GM21737 (cell line): ENCODE measurements around the gene PITPNB.
A peak's percentile ranks its signal among the peaks of the same experiment; 100 is the strongest.

ENCODE experiments used
- ATAC-seq: cut with Tn5 transposase; IDR thresholded peaks from one replicate; pipeline ENCODE4 v1.9.1; 2021; ENCODE audit warnings: mild to moderate bottlenecking, moderate library complexity; ENCODE audit not compliant: unreplicated experiment

PITPNB gene

DNA sequence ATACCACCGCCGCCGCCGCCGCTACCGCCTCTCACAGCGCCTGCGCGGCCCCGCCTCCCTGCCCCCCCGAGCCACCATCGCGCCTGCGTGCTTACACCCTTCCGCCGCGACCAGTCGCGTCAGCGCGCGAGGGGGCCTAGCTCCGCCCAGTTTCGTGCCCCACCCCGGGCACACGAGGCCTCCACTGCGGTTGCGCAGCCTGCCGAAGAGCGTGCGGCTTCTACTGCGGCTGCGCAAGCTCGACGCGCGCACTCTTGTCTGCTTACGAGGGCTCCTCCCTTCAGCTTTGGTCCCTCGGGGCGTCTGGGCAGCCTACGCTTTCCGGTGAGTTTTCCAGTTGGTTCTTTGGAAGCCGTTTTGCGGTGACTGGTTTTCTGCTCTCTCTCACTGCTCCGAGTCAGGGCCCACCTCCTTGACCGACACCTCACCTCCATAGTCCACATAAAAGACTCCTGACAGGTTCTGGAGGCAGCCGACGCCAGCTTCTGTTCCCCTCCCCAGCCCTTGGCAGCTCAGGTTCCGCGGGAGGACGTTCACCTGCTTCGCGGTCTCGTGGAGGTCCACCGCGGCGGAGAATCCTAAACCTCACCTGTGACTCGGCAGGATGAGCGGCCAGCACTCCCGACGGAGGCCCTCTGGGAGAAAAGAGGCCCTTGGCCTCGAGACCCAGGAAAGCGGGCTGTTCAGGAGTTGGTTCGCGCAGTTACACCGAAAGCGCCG is at the start of gene PITPNB:
PITPNB (minus strand) TSS at position 35 of the 720 bp plus-strand sequence. CDS start 65 bp downstream, outside the sequence.
- ATAC-seq: peak; percentile 66

DNA sequence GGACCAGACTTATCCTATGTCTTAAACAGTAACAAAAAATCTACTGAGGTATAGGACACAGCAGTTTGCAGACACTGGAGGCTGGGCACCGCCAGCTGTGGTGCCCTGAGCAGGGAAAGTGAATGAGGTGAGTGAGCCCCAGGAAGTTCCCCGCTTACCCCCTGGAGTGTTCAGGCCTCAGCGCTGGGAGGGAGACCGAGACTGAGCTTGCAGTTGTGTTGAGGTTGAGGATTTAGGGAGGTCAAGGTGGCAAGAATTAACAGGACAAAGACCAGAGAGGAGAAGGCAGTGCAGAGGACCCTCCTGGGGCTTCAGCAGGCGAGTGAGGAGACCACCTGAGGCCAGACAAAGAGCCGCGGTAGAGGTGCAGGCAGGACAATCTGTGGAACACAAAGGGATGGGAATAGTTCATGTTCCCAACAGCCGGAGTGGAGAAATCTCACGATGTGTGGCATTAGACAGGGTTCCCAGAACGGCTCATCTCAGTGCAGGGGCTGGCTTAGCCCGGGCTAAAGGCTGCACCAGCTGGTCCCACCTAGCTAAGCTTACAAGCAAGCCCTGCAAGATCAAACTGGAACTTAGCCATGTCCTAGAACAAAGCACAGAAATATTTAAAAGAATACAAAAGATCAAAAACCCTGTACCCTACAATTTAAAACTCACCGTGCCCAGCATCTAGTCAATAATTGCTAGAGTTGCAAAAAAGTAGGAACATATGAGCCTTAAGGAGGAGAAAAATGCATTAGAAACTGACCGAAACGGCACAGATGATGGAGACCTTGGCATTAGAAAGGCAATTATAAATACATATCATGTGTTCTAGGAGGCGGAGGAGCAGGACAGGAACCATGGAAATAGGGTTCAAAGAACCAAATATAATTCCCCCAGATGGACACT is 47.4 kb upstream of the PITPNB start:
- no peak for ATAC-seq

DNA sequence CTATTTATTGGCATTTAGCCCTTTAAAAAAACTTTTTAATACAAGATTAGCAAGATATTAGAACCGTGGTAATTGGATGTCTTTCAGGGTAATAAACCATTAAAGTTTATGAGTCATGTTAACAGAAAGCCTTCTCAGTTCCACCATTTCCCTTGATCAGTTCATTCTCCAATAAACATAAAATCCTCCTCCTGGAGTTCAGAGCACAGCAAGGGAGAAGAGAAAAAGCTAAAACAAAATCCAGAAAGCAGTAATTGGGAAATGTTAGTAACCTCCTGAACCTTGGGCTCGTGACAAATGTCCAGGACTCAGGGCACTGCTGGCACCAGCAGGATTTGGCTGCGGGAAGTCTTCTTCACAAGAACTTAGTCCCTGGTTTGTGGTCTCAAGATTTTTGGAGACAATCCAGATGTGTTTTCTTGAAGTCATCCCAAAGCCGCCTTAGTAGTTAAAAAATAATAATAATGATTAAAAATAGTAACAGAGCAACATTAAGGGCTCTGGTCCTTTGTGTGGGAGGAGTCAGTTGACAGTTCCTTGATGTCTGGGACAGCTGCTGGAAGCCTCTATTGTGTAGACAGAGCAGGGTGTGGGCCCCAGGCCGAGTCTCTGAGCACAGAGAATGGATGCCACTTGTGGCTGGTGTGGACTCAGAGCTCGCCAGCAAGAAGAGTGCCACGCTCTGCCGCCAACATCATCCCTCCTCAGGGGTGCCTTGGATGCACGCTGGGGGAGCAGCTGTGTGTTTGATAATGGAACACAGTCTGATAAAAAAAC is 43.4 kb upstream of the PITPNB start:
- ATAC-seq: no peak

DNA sequence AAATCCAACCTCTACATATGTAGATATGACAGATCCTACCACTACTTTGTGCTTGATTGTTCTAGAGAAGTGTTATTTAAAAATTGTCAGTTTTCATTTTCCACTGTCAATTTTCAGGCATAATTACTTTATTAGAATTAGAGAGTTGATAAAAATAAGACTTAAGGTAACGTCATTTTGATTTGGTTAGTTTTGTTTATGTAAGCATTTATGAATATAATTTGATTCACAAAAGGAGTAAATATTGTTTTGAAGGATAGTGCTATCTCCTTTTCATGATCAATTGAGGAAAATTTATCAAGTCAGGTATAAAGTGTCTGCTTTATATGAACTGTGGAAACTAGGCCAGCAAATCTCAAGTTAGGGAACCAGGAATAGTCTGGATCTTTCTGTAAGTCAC is 42.6 kb upstream of the PITPNB start:
- no peak for ATAC-seq

DNA sequence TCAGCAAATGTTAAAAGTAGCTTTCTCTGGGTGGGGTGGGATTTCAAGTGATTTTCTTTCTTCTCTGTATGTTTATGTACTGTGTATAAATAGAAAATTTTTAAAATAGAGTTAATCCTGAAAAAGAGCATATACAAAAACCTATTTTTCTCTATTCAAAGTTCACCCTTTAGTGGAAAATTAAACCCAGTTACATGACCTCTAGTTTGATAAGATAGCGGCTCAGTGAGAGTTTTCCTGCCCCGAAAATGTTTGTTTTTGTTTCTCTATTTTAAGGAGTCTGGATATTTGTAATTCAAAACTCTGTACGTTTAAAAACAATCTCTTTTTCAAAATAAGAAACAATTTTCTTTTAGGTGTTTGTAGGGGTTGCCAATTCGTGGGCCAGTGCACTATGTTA is 42.1 kb upstream of the PITPNB start:
- no peak for ATAC-seq

DNA sequence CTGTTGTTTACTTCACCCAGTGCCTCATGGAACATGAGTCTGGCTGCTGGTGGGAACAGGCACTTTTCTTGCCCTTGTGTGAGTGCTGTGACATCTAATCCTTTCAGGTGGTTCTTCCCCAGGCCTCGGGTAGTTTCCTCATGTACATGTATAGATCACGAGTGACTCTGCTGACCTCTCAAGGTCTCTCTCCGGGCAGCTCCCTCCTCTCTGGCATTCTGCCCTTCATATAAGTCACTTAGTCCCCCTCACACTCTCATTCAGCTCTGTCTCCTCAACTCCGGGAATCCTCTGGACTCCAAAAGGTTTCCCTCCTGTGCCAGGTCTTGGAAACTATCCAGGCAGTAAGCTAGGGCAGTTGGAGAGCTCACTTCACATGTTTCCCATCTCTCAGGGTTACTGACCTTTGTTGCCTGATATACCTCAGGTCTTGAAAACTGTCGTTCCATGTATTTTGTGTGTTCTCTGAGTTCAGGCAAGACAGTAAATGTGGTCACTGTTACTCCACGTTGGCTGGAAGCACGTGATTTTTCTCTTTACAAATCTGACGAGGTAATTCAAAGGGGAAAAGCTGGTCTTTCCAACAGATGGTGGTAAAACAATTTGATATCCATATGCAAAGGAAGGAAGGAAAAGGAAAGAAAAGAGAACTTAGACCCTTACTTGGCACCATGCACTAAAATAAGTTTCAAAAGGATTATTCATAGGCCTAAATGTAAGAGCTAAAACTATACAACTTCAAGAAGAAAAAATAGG is 40.5 kb upstream of the PITPNB start:
- no peak for ATAC-seq

DNA sequence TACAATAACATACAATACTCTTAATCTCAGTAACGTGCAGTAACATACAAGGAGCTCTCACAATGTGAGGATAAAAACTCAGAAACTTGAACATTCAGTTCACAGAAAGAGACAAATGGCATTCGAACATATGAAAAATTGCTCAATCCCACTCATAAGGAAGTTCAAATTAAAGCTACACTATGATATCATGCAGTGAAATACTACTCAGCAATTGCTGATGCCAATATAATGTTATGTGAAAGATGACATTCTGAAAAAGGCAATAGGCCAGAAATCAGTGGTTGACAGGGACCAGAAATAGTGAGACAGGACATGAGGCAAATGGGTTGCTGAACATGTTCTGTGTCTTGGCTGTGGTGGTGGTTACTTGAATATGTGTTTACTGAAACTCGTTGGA is 33.7 kb upstream of the PITPNB start:
- ATAC-seq: no peak

DNA sequence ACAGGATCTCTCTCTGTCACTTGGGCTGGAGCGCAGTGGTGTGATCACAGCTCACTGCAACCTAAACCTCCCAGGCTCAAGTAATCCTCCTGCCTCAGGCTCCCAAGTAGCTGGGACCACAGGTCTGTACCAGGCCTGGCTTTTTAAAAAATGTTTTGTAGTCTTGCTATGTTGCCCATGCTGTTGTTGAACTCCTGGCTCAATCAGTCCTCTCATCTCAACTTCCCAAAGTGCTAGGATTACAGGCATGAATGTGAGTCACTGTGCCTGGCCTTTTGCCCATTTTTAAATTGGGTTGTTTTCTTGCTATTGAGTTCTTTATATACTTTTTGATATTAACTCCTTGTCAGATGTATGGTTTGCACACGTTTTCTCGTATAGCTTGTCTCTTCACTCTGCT is 33.0 kb upstream of the PITPNB start:
- ATAC-seq: no peak

DNA sequence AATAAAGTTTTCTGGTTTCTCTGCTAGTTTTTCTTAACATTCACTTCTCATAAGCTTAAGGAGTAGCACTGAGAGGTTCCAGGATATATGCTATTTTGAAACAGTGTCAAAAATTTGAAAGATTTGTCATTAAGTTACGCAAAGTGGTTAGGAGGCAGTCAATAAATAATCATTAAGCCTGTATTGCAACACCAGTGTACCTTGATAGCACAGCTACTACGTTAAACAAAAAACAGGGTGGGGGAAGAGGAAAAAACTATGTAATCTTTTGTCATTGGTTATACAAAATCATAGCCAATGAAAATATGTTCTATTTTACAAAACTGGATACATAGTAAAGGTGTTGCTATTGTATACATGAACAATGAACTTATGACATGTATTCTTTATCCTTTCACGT is 30.4 kb upstream of the PITPNB start:
- ATAC-seq: no peak

DNA sequence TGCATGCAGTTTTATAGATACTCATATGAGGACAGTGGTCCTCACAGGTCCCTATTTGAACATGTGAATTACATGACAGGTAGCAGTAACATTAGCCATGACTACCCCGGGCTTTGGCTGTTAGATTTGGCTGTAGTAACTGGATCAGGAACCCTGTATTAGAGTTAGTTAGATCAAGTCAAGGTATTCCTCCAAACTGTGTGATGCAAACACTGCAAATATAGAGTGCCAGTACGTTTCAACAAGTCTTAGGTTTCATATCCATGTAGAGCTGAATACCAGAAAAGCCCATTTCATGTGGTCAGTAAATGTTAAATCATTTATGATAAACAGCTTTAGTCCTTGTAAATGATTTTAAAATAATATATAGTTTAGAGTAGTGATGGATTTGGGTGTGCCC is 29.5 kb upstream of the PITPNB start:
- ATAC-seq: no peak

DNA sequence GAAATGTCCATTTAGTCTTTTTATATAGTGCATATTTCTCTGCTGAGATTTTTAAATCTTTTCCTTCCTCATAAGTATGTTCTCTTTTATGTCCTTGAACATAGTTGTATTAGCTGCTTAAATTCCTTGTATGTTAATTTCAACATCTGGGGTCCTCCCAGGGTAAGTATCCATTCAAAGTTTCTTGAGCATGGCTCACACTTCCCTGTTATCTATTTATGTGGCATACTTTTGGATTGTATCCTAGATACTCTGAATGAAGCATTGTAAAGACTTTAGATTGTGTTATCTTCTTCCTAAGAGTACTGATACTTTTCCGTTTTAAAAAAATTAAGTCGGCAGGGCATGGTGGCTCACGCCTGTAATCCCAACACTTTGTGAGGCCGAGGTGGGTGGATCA is 28.4 kb upstream of the PITPNB start:
- ATAC-seq: no peak

DNA sequence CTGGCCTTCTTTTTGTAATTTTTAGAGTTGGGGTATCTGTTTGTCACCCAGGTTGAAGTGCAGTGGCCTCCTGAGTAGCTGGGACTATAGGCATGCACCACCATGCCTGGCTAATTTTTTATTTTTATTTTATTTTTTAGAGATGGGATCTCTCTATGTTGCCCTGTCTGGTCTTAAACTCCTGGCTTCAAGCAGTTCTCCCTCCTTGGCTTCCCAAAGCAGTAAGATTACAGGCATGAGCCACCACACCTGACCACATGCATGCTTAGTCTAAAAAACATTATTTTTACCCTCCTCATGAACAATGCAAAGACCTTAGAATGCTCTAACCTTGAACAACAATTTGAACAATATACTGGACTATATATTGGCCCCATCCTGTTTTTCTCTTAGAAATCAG is 22.1 kb upstream of the PITPNB start:
- ATAC-seq: no peak

DNA sequence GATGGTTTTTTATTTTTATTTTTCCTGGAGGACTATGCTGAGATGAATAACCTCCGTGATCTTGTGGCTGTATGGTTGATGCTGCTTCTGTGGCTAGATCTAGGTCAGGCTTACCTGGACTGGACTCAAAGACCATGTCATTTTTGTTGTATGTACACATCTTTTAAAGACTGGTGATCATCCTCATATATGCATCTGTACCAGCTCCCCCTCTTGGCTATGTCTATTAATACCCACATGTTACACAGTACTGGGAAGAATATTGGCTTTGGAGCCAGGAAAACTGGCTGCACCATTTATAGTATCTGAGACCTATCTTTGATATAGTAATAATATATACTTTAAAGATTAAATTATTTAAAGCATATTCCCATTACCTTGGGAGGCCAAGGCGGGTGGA is 18.4 kb upstream of the PITPNB start:
- ATAC-seq: no peak

DNA sequence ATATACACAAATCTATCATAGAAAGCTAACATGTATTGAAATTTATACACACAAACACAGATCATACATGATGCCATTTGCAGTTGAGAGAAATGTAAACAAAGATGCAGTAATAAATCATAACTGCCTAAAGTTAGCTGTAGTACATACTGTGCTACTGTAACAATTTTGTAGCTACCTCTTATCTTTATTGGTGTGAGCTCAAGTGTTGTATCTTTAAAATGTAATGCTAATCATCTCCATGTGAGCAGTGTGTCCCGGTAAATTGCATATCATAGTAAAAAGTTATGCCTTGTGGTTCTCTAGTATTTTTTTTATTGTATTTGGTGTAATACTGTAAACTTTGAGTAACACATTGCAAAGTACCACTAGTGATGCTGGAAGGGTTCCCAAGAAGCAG is 16.8 kb upstream of the PITPNB start:
- no peak for ATAC-seq

DNA sequence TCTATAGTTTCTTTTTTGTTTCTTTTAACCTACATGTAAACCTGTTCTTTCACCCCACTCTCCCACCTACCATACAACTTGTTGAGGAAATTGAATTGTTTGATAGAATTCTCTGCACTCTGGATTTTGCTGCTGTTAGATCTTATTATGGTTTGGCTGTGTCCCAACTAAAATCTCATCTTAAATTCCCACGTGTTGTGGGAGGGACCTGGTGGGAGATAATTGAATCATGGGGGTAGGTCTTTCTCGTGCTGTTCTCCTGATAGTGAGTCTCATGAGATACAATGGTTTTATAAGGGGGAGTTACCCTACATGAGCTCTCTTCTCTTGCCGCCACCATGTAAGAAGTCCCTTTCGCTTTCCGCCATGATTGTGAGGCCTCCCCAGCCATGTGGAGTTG is 15.0 kb upstream of the PITPNB start:
- no peak for ATAC-seq

DNA sequence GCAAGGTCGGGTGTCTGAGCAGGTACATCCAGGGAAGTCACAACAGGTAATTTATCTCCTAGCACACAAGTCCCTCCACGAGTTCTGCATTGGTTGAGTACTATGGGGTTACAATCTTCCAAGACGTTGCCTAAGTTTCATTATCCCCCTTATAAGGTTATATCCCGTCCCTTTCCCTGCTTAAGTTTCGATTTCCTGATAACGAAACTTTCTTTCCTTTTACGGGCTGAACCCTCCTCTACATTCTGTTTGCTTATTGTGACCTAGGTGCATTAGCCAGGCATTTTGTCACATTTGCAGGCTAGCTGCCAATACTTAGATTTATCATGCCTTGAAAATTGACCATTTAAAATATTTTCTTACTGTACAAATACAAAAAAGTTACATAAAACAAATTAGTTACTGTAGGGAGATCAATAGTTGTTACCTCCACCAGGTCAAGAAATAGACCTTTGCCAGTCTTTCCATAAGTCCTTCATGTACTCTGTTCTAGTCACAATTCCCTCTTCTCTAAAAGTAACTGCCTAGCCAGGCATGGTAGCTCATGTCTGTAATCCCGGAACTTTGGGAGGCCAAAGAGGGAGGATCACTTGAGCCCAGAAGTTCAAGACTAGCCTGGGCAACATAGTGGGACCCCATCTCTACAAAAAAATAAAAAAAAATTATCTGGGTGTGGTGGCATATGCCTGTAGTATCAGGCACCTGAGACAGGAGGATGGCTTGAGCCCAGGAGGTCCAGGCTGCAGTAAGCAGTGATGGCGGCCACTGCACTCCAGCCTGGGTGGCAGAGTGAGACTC is 14.3 kb upstream of the PITPNB start:
- no peak for ATAC-seq

DNA sequence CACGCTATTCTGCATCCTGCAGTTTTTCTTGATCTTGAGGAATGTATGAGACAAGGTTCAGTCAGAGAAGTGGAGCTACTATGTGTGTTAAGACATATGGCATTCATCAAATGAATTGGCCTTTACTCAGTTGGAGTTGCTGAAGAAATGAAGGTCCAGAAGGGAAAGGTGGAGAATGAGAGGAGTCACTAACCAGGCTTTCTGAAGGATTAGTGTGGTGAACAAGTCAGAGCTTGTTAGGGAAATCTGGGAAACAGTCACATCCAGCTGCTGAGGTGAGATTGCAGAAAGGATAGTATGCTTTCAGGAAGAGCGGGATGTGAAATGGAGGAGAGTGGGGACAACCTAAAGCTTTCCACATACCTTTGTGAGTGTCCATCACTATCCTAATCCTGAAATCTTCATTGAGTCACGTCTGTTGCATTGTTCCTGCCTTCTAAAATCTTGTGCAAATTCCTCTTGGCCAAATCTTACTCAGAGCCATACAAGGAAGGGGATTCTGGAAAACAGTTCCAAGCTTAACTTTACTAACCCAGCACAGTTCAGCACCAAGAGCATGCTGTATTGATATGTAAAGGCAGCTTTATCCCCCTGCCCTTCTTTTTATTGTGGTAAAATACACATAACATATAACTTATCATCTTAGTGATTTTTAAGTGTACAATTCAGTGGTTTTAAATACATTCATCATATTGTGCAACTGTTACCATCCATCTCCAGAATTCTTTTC is 11.4 kb upstream of the PITPNB start:
- no peak for ATAC-seq

DNA sequence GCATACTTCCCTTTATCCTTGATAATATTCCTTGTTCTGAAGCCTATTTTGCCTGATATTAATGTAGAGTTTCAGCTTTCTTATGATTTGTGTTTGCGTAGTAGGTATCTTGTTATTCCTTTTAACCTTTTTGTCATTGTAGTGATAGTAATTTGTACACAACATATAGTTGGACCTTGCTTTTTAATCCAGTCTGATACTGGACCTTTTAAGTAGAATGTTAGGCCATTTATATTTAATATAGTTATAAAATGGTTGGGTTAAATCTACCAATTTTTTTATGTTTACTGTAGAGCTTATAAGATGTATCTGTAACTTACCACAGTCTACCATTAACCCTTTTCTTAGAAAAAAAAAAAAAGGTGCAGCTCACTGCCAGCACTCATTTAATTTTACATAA is 8.6 kb upstream of the PITPNB start:
- no peak for ATAC-seq

DNA sequence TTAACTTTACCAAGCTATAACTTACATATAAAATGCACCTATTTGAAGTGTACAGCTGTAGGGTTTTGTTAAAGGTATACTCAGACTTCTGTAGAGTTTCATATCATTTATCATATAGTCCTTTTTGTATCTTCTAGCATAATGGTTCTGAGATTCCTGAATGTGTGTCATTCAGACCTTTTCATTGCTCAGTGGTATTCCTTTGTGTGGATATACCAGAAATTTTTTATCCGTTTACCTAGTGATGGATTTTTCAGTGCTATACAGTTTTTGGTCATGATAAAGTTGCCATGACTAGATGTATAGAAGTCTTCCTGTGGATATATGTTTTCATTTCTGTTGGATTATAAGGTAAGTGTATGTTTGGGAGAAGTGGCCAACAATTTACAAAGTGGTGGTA is 6.3 kb upstream of the PITPNB start:
- no peak for ATAC-seq
